Loucy (cell line): ENCODE results near the gene PACRG.

ENCODE experiments used
- EZH2phosphoT487 ChIP-seq: fragments of 200-600 bp; IDR thresholded peaks from 2 replicates; pipeline ENCODE4 v1.6.1; 2018; ENCODE audit warnings: antibody characterized with exemption, mild to moderate bottlenecking, moderate library complexity, borderline replicate concordance
- TF ChIP-seq, protein P1 (sequence below): fragments of 200-600 bp; sonication (generic); conservative IDR thresholded peaks from 2 replicates; pipeline ENCODE4 v1.5.1; 2014; ENCODE audit warnings: mild to moderate bottlenecking, antibody characterized with exemption, low read length

DNA sequence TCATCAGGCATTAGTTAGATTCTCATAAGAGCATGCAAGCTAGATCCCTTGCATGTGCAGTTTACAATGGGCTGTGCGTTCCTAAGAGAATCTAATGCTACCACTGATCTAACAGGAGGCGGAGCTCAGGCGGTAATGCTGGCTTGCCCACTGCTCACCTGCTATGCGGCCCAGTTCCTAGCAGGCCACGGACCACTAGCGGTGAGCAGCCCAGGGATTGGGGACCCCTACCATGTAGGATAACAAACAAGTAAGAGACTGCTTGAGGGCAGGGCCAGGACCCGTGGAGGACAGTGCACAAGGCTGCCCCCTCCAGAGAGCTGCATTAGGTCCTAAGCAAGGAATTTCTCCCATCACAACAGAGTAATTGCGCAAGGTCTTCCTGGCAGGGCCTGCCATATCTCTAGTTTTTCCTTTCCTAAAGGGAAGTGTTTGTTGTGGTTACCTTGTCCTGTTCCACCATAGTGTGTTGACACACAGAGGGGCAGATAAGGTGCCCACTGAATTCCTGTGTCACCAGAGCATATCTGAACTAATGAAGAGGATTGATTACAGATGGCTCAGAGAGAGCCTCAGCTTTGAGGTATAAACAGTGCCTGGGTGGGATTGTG lies 58.0 kb downstream of the PACRG start:
- TF ChIP-seq EZH2phosphoT487, result no peak
- TF ChIP-seq, protein P1, sequence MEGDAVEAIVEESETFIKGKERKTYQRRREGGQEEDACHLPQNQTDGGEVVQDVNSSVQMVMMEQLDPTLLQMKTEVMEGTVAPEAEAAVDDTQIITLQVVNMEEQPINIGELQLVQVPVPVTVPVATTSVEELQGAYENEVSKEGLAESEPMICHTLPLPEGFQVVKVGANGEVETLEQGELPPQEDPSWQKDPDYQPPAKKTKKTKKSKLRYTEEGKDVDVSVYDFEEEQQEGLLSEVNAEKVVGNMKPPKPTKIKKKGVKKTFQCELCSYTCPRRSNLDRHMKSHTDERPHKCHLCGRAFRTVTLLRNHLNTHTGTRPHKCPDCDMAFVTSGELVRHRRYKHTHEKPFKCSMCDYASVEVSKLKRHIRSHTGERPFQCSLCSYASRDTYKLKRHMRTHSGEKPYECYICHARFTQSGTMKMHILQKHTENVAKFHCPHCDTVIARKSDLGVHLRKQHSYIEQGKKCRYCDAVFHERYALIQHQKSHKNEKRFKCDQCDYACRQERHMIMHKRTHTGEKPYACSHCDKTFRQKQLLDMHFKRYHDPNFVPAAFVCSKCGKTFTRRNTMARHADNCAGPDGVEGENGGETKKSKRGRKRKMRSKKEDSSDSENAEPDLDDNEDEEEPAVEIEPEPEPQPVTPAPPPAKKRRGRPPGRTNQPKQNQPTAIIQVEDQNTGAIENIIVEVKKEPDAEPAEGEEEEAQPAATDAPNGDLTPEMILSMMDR, result no peak
